CD4-positive, CD25-positive, alpha-beta regulatory T cell (primary cell): ENCODE measurements around the gene PRR7. TPM values are rescaled to one million over a fixed set of nuclear protein-coding genes. Genes with fewer than 3 reads are reported as not detected.

Source experiments
- ATAC-seq, 2 donors: fragments of 150-1000 bp; cut with Tn5 transposase; one replicate each; pipeline ENCODE4 v1.10.0; 2021; ENCODE audit warnings: low read depth in 2 of 2, moderate number of reproducible peaks in 2 of 2, moderate library complexity in 1 of 2
- DNase-seq, 3 donors: peaks; one replicate each; pipeline versions ENCODE4 v3.0.0 to v3.0.0-alpha.2; 2012 to 2022; ENCODE audit warnings: mixed read lengths in 1 of 3
- H3K27ac ChIP-seq: one replicate; pipeline ENCODE4 v1.7.0; 2013; ENCODE audit warnings: mild to moderate bottlenecking, low read length; ENCODE audit not compliant: insufficient read depth, poor library complexity, severe bottlenecking
- H3K27me3 ChIP-seq: one replicate; pipeline ENCODE4 v1.7.0; 2013; ENCODE audit warnings: low read length; ENCODE audit not compliant: control insufficient read depth, insufficient read depth
- H3K36me3 ChIP-seq: one replicate; pipeline ENCODE4 v1.7.0; 2013; ENCODE audit warnings: mild to moderate bottlenecking, low read length, moderate library complexity; ENCODE audit not compliant: control insufficient read depth, insufficient read depth
- H3K4me1 ChIP-seq: 2 replicates; pipeline ENCODE4 v1.7.0; 2013; ENCODE audit warnings: mild to moderate bottlenecking, low read length; ENCODE audit not compliant: insufficient read depth, control insufficient read depth, poor library complexity, severe bottlenecking
- H3K4me3 ChIP-seq: one replicate; pipeline ENCODE4 v1.7.0; 2013; ENCODE audit warnings: low read depth, mild to moderate bottlenecking, low read length, moderate library complexity
- H3K9me3 ChIP-seq, 2 experiments: 1 replicate in 1 of 2; 2 replicates in 1 of 2; pipeline ENCODE4 v1.7.0; 2013; ENCODE audit warnings: low read length in 2 of 2, mild to moderate bottlenecking in 1 of 2, moderate library complexity in 1 of 2; ENCODE audit not compliant: control insufficient read depth in 2 of 2
- H3K27ac Mint-ChIP-seq, 3 donors: one replicate each; pipeline ENCODE4 v1.8.0; 2020 to 2022; ENCODE audit warnings: mild to moderate bottlenecking in 3 of 3, mixed read lengths in 3 of 3, moderate library complexity in 2 of 3
- H3K27me3 Mint-ChIP-seq: one replicate; pipeline ENCODE4 v1.8.0; 2022; ENCODE audit warnings: mild to moderate bottlenecking, mixed read lengths
- H3K36me3 Mint-ChIP-seq: one replicate; pipeline ENCODE4 v1.8.0; 2020; ENCODE audit warnings: mixed read lengths
- H3K4me1 Mint-ChIP-seq, 4 donors: one replicate each; pipeline ENCODE4 v1.8.0; 2020 to 2022; ENCODE audit warnings: mixed read lengths in 4 of 4, mild to moderate bottlenecking in 1 of 4
- H3K4me3 Mint-ChIP-seq, 4 donors: one replicate each; pipeline ENCODE4 v1.8.0; 2020 to 2022; ENCODE audit warnings: mild to moderate bottlenecking in 4 of 4, mixed read lengths in 4 of 4, moderate library complexity in 3 of 4
- H3K9me3 Mint-ChIP-seq, 7 donors: one replicate each; pipeline ENCODE4 v1.8.0; 2020 to 2022; ENCODE audit warnings: mixed read lengths in 7 of 7, mild to moderate bottlenecking in 3 of 7, moderate library complexity in 2 of 7
- polyA plus RNA-seq, 4 donors: library from polyadenylated mRNA; unstranded; fragments of 300-500 nt; fragmentation: Illumina TruSeq; gene quantifications; one replicate each; pipeline ENCODE4 v1.2.3, GENCODE V29; 2021
- total RNA-seq: library from RNA; stranded (reverse); gene quantifications from one replicate; pipeline ENCODE4 v1.2.3, GENCODE V29; 2022

Gene PRR7
- total and polyA plus RNA-seq, 5 donors from 2014 or later = 10.2 to 21.8 (median 12.6) TPM

- H3K4me3 ChIP-seq = no peak overlapping the region
- H3K27me3 ChIP-seq = no peaks in the 10 kb centered on the region
- DNase-seq (no peak), ATAC-seq (no peak)
- H3K27ac ChIP-seq = no peak overlapping the region
- no peaks in the 10 kb centered on the region for H3K36me3 ChIP-seq
- Mint-ChIP-seq H3K36me3 (no peaks in the 10 kb centered on the region), H3K4me3 (no peak overlapping the region), H3K27me3 (peaks cover 12% of the 10 kb centered on the region), H3K4me1 (peaks cover 0 to 8% (median 0%) of the 10 kb centered on the region in 4 donors), H3K9me3 (peaks cover 0 to 2% (median 0%) of the 10 kb centered on the region in 7 donors), H3K27ac (no peak overlapping the region)
- no peaks in the 10 kb centered on the region for H3K9me3 ChIP-seq
- H3K4me1 ChIP-seq = peaks cover 5% of the 10 kb centered on the region
Measured at GRCh38 chr5:177467436-177467835, 20.8 kb downstream of the PRR7 start.

GRCh38 chr5:177468329-177468684 lies 21.7 kb downstream of the PRR7 start:
- H3K4me3 Mint-ChIP-seq = no peak overlapping the region
- peaks cover 0 to 6% (median 0%) of the 10 kb centered on the region in 4 donors for H3K4me1 Mint-ChIP-seq
- DNase-seq = no peak
- no peak overlapping the region for H3K27ac ChIP-seq
- ATAC-seq = no peak
- peaks cover 0 to 2% (median 0%) of the 10 kb centered on the region in 7 donors for H3K9me3 Mint-ChIP-seq
- H3K4me3 ChIP-seq = no peak overlapping the region
- no peaks in the 10 kb centered on the region for H3K9me3 ChIP-seq
- H3K27me3 ChIP-seq = no peaks in the 10 kb centered on the region
- H3K36me3 Mint-ChIP-seq = no peaks in the 10 kb centered on the region
- peaks cover 10% of the 10 kb centered on the region for H3K4me1 ChIP-seq
- peaks cover 12% of the 10 kb centered on the region for H3K27me3 Mint-ChIP-seq
- H3K27ac Mint-ChIP-seq = no peak overlapping the region
- H3K36me3 ChIP-seq = no peaks in the 10 kb centered on the region

DNA sequence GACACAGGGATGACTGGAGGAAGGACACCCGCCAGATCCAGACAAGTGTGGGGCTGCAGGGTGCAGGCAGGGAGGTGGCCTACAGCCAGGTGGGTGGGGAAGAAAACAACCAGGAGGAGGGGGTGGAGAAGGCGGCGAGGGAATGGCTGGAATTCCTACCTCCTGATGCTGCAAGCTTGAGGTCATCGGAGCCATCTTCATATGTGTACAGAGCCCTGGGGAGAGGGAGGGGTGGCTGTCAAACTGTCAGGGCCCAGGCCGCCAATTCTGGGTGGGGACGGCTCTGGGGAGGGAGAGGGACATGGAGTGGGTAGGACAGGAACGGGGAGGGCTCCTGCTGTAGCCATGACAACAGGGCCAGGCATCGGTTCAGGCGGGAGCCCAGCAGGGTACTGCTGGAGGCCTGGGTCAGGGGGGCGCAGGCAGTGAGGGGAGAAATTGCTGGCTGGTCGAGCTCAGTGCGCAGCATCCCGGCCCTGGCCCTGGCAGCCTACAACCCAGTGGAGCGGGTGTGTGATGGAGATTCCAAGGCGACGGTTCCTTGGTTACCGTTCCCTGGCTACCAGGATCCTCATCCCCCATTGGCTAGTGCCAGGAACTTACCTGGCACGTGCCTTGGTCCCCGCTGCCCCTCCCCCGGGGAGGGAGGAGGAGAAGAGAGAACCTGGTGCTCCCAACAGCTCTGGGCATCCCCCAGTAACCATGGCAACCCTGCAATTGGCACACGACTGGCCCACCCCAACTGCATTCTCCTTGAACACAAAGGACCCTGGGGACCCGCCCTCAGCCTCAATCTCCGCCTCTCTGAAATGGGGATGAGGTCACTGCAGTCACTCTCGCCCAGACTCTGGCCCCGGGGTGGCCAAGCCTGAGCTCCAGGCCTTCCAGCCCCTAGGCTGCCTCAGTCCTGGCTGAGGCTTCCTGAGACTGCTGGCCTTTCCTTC lies 22.3 kb downstream of the PRR7 start:
- no peak overlapping the region for H3K27ac Mint-ChIP-seq

GRCh38 chr5:177469750-177470525 lies 23.3 kb downstream of the PRR7 start:
- no peak overlapping the region for H3K27ac Mint-ChIP-seq
- H3K4me1 Mint-ChIP-seq = peaks cover 0 to 17% (median 1%) of the 10 kb centered on the region in 4 donors
- DNase-seq = no peak
- no peak for ATAC-seq
- peaks cover 0 to 2% (median 0%) of the 10 kb centered on the region in 7 donors for H3K9me3 Mint-ChIP-seq
- H3K4me3 ChIP-seq = no peak overlapping the region
- H3K4me1 ChIP-seq = peaks cover 10% of the 10 kb centered on the region
- H3K27me3 ChIP-seq = peaks cover 6% of the 10 kb centered on the region
- peak overlapping the region in 1 of 4 donors; percentile 44 for H3K4me3 Mint-ChIP-seq
- peaks cover 21% of the 10 kb centered on the region for H3K27me3 Mint-ChIP-seq
- no peaks in the 10 kb centered on the region for H3K9me3 ChIP-seq
- H3K36me3 ChIP-seq = no peaks in the 10 kb centered on the region
- no peaks in the 10 kb centered on the region for H3K36me3 Mint-ChIP-seq
- no peak overlapping the region for H3K27ac ChIP-seq

More for the DNA sequence above, 22.3 kb downstream of the PRR7 start:
- ATAC-seq = no peak
- Histone ChIP-seq H3K36me3 (no peaks in the 10 kb centered on the region), H3K9me3 (no peaks in the 10 kb centered on the region), H3K4me1 (peaks cover 10% of the 10 kb centered on the region), H3K4me3 (no peak overlapping the region), H3K27ac (no peak overlapping the region), H3K27me3 (peaks cover 1% of the 10 kb centered on the region)
- peaks cover 0 to 2% (median 0%) of the 10 kb centered on the region in 7 donors for H3K9me3 Mint-ChIP-seq
- H3K4me1 Mint-ChIP-seq = peaks cover 0 to 8% (median 0%) of the 10 kb centered on the region in 4 donors
- no peak for DNase-seq
- H3K27me3 Mint-ChIP-seq = peaks cover 13% of the 10 kb centered on the region
- no peak overlapping the region for H3K4me3 Mint-ChIP-seq
- no peaks in the 10 kb centered on the region for H3K36me3 Mint-ChIP-seq

DNA sequence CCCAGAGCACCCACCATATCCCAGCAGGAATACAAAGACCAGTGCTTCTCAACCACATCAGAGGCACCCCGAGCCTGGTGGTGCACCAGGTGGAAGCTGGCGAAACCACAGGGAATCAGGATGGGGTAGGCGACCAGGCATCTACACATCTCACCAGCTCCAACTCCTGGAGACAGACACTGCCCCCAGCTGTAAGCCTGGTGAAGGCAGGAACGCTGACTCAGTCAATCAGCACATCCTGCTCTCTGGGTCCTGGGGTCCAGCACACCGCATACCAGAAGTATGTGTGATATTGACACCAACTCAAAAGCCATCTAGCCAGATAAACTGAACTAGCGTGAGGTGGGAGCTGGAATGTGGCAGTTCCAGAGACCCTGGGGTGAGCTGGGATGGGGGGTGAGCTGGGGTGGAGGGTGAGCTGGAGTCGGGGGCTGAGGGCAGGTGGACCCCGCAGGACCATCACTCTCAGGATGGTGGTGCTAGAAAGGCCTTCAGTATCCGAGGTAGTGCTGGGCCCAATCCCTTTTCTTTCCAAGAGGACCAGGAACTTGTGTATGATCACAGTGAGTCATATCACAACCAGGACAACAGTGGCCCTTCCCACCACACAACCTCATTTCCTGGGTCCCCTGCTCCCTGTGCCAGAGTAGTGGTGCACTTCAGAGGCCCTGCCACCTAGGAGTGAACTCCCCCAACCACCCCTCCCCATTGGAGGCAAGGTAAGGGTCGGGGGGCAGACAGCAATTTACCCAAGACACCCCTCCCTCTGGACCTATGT lies 24.3 kb downstream of the PRR7 start:
- Histone ChIP-seq H3K4me3 (no peak overlapping the region), H3K4me1 (peaks cover 10% of the 10 kb centered on the region), H3K27ac (no peak overlapping the region), H3K27me3 (peaks cover 6% of the 10 kb centered on the region), H3K9me3 (no peaks in the 10 kb centered on the region), H3K36me3 (no peaks in the 10 kb centered on the region)
- ATAC-seq = no peak
- Mint-ChIP-seq H3K36me3 (no peaks in the 10 kb centered on the region), H3K27ac (no peak overlapping the region), H3K9me3 (no peaks in the 10 kb centered on the region), H3K4me1 (peaks cover 0 to 26% (median 4%) of the 10 kb centered on the region in 4 donors), H3K4me3 (peak overlapping the region; percentile 21 to 49 (median 40)), H3K27me3 (peaks cover 26% of the 10 kb centered on the region)
- no peak for DNase-seq

GRCh38 chr5:177471610-177472356 lies 25.2 kb downstream of the PRR7 start:
- peaks cover 0 to 30% (median 5%) of the 10 kb centered on the region in 4 donors for H3K4me1 Mint-ChIP-seq
- Histone ChIP-seq H3K27ac (no peak overlapping the region), H3K27me3 (peaks cover 6% of the 10 kb centered on the region), H3K4me3 (no peak overlapping the region), H3K4me1 (peaks cover 10% of the 10 kb centered on the region), H3K9me3 (no peaks in the 10 kb centered on the region), H3K36me3 (no peaks in the 10 kb centered on the region)
- no peaks in the 10 kb centered on the region for H3K36me3 Mint-ChIP-seq
- DNase-seq (no peak), ATAC-seq (no peak)
- H3K27me3 Mint-ChIP-seq = peaks cover 26% of the 10 kb centered on the region
- H3K4me3 Mint-ChIP-seq = peak overlapping the region; percentile 47 to 76 (median 60)
- no peaks in the 10 kb centered on the region for H3K9me3 Mint-ChIP-seq
- no peak overlapping the region for H3K27ac Mint-ChIP-seq
